GM04503 (cell line): ENCODE data around the gene SLC43A1.

ENCODE experiments used
- DNase-seq: peaks from one replicate; pipeline ENCODE4 v3.0.0-alpha.2; 2012; ENCODE audit warnings: low read depth

The SLC43A1 gene

DNA sequence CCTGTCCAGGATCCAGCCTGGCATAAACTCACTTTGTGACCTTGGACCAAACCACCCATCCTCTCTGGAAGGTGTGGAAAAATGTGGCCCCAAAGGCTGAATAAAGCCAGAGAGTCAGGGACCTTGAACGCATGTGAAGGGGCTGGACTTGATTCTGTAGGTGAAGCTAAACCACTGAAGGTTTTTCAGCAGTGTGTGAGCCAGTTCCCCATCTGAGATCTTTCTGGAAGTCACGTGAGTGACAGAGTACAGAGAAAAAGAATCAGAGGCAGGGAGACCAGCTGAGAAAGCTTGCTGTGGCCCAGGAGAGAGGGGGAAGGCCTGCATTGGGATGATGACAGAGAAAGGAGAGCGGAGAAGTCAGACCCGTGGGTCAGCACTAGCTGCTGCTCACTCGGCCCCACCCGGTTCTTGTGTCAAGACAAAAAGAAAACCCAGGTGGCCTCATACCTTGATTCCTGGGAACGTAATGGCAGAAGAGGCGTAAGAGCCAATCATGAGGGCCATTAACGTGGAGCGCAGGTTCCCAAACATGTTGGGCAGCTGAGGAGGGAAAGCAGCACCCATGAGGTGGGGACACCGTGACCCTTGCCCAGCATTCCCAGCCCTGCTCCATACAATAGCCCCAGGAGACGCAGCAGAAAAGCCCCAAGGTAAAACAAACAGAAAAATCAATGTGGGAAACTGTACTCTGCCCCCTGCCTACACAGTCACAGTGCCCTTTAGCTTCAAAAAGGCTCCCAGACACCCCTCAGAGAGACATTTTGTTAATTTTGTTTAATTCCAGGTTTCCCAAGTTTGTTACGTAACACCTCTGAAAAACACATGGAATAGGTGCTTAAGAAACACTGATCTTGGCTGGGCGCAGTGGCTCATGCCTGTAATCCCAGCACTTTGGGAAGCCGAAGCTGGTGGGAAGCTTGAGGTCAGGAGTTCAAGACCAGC lies 17.9 kb downstream of the SLC43A1 start:
- DNase-seq, result no peak

- no peak for DNase-seq
These were observed 19.2 kb downstream of the SLC43A1 start for GRCh38 chr11:57496109-57496820.

DNA sequence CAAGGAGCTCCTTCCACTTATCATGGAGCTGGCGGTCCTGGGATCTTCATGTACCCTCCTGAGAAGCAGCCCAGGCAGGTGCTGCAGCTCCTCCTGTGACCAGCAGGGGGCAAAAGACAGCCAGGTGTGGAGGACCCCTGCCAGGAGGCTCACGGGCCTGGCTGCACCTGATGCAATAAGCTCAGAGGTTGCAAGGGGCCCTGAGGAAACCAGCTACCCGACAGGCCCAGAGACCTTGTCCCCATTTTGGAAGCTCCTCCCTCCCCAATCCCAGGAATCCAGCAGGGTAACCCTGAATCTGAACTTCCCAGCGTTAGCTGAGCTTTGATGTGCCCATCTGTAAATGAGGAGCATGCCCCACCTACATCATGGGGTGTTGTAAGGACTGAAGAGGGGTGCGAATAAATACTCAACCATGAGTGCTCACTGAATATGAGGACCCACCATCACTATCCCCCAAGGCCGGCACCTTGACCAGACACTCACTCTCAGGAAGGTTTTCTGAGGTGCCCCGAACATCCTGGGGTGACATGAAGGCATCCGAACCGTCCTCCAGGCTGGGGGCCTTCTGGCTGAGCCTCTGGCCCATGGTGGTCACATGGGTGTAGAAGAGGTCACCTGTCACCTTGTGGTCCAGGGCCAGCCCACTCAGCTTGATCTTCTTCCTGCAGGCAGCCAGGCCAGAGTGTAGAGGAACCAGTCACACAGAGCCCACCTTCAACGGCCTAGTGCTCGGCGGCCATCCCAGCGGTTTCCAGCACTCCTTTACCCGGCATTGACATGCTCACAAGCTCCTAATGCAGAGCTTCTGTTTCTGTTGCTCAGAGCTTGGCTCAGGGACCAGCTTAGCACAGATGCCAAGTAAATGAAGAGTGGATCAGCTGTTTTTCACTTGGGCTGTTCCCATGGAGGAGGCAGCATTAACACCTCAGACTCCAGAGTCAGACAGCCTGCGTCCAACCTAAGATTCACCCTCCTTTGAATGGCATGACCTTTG lies 21.7 kb downstream of the SLC43A1 start:
- DNase-seq, result no peak

DNA sequence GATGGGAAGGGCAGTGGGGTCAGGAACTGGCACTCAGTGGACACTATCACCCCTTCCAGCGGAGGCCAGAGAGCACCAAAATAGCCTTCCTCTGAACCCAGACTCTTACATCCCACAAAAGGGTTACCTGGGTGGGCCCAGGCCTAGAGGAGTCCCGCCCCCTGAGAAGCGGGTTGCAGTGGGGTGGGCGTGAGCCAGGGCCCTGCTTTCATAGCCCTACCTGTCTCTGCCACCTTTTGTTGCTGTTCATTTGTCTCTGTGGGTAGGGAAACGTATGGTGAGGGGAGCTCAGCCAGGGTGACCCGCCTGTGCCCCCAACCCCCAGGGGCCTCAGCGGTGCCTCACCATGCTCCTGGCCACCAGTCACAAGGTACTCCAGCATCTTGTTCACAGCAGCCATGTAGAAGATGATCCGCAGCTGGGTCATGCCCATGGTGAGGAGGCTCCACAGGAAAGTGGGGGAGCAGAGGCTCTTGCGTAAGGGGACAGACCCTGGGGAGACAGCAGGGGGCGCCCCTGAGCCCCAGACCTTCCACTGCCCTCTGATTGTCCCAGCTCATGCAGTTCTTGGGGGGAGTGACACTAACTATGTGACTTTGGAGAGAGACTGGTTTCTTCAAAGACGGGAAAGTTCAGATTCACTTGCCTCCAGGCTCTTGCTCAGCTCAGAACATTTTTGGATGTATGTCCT lies 24.0 kb downstream of the SLC43A1 start:
- DNase-seq, result no peak

DNA sequence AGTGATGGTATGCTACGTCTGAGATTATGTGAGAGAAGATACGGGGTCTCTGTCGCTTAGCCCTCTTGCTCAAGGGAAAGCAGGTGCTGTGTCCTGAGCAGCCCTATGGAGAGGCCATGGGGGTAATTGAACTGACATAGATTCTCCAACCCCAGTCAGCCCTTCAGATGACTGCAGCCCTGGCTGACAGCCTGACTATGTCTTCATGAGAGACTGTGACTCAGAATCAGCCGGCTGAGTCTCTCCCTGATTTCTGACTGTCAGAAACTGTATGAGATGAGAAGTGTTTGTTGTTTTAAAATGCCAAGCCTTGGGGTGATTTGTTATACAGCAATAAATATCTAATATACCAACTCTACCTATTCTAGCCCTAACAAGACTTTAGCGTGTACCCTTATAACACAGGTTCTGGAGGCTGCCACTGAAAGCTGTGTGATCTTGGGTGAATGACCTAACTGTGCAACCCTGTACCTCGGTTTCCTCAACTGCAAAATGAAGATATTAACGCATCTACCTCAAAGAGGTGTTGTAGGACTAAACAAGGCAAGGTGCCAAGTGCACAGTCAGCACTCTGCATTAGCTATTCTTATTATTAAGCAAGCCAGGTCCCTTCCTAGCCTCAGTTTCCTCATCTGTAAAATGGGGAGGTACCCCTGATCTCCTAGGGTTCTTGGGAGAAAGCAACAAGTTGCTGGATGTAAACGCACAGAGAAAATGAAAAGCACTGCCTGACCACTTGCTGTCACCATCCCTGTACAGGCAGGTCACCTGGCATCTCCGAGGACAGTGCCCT lies 24.9 kb downstream of the SLC43A1 start:
- DNase-seq, result no peak

DNA sequence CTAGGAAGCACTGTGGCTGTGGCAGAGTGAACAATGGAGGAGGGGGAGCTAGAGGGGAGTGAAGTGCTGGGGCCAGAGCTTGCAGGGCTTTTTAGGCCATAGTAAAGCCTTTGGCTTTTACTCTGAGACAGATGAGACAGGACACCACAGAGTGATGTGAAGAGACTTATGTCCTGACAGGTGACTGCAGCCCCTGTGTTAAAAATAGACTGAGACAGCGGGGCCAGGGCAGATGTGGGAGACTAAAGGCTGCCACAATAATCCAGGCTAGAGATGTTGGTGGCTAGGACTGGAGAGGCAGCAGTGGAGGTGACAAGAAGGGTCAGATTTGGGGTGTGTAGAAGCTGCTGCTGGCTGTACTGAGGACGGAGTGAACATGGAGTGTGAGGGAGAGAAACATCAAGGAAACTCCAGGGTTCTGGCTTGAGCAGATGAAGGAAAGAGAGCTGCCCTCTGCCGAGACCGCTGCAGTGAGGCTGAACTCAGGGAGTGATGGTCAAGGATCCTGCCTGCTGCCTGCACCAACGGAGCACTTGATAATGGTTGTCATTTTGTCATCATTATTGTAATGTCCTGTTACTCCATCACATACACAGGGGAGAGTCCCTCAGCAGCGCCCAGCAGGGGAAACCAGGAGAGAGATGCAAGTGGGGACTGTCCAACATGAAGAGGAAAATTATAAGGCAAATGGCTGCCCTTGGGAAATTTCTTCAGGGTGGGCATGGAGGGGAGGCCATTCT lies 27.4 kb downstream of the SLC43A1 start:
- DNase-seq, result no peak

- DNase-seq, result no peak
These were observed 28.3 kb downstream of the SLC43A1 start for GRCh38 chr11:57487021-57487778.

DNA sequence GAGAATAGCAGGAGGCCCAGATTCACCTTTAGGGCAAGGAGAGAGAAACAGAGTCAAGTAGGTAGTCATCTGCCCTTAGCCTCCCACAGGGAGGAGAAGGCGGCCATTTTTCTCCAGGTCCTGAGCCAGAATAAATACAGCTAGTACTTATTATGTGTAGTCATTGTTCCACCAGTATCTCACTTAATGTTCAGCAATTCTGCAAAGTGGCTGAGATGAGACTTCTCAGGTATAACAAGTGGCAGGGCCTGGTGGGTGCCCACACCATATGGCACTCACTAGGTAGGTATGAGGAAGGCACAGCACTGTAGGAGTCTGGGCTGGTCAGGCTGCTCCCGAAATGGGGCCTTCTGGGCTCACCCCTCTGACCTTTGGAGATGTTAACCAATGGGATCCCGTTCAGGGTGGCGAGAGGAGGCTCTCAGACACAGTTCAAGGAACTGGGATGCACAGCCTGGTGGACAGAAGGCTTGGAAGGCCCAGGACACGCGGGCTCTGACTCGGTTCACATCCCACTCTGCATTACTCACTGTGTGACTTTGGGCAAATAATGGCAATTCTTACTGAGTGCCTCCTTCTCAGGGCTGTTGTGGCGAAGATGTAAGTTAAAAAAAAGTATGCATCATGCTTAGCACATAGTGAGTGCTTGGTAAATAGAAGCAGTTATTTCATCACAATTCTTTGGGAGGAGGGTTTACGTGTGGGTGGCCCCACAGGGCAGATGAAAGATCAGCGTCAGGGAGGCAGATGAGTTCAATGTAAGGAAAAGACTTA lies 30.1 kb downstream of the SLC43A1 start:
- no peak for DNase-seq

DNA sequence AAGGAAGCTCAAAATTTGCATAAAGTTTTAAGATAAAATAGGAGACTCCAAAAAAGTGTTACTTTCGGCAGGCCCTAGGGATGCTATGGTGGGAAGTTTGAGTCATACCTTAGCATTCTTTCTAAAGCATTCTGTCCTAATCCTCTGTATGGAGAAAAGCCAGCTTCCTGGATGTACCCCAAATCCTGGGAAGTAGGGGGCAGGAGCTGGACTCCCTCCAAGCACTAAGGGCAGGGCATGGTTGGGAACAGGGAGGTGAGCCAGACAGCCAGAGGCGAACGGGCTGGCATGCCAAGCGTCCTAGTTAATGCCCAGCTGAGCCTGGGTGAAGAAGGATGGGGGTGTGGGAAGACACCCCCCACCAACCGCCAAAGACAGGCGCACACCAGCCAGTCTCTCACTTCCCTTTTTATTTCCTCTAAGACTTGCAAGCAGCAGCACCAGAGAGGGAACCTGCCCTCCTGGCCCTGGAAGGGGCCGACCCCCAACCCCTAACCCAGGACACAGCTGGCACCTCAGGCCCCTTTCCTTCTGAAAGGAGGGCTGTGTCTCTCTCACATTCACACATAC lies 31.3 kb downstream of the SLC43A1 start:
- DNase-seq, result no peak

GRCh38 chr11:57483562-57483918 lies 32.0 kb downstream of the SLC43A1 start:
- no peak for DNase-seq

GRCh38 chr11:57482782-57483561 lies 32.5 kb downstream of the SLC43A1 start:
- no peak for DNase-seq

DNA sequence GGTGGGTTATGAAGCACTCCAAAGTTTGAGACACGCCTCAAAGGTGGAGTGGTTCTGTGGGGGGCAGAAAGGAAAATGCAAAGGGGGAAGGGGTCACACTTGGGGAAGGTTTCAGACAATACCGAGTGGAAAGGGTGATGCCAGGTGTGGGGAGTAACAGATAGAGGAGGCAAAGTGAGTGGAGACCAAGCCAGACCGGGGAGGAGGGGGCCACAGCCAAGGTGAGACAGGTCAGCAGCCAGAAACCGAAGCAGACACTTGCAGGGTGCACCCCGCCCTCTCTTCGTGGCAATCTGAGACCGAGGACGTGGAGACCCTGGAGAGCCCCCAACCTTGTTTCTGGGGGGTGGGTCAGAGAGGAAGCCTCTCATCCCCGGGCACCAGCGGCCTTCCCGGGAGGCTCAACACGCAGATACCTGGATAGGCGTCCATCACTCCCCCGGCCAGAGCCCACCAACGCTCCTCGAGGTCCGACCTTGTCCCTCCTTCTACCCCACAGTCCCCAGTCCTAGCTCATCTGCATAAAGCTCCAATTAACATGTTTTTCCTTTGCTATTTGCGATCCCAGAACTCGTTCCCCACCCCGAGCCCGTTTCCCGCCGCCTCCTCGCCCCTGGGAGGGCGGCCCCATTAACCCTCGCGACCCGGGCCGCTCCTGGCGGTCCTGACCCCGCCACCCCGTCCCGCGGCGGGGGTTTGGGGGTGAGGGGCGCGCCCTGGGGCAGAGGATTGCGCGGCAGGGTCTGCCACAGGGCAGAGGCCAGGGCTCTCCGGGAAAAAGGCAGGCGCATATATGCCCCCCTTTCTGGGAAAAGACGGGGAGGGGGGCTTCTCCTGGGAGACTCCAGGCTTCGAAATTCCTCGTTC lies 33.4 kb downstream of the SLC43A1 start:
- no peak for DNase-seq

- no peak for DNase-seq
These were observed 34.2 kb downstream of the SLC43A1 start for GRCh38 chr11:57481315-57481714.

- DNase-seq, result no peak
These were observed 34.9 kb downstream of the SLC43A1 start for GRCh38 chr11:57480409-57481137.

- no peak for DNase-seq
These were observed 35.6 kb downstream of the SLC43A1 start for GRCh38 chr11:57479911-57480310.
